ENCODE measurements around the gene PERP.

PERP gene

DNA sequence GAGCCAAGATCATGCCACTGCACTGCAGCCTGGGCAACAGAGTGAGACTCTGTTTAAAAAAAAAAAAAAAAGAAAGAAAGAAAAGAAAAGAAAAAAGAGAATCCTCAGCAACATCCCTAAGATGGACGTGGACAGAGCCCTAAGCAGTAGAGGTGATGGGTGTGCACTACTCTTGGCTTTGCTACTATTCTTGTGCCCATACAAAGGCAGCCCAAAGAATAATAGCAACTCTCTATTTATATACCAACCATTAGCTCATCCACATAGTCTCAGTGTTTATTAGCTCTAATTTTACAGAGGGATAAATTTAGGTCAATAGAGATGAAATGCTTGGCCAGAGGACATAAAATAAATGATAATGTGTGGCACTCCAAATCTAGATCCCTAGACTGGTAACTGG lies 62.2 kb downstream of the PERP start:
- no peak for DNase-seq

DNA sequence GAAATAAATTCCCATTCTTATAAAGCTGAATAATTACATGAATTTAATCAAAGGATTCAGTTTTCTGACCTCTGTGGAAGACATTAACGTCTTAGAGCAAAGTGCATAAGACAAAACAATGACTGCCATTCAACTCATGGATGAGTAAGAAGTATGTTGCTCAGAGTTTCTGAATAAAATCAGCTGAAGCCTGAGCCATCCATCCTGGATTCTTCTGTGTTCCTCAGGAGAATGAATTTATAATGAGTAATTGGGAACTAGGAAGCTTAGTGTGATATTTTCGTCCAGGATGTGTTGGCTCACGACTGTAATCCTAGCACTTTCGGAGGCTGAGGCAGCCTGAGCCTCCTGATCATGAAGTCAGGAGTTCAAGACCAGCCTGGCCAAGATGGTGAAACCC lies 62.8 kb downstream of the PERP start:
- DNase-seq: no peak

All from fibroblast of skin of abdomen (primary cell).